SK-N-SH (cell line): Measurements from ENCODE around the gene HTR3E.

ENCODE experiments used
- ELF1 ChIP-seq: IDR thresholded peaks from 2 replicates; pipeline ENCODE4 v1.4.0; 2012
- EZH2phosphoT487 ChIP-seq: fragments of 200-600 bp; sonication (generic); IDR thresholded peaks from 2 replicates; pipeline ENCODE4 v1.6.1; 2017; ENCODE audit warnings: low read depth, mixed run types, mild to moderate bottlenecking, antibody characterized with exemption, moderate library complexity, borderline replicate concordance
- FOSL2 ChIP-seq: IDR thresholded peaks from 2 replicates; pipeline ENCODE4 v1.4.0; 2012; ENCODE audit warnings: low read depth, mild to moderate bottlenecking, moderate library complexity, borderline replicate concordance
- FOXM1 ChIP-seq: IDR thresholded peaks from 2 replicates; pipeline ENCODE4 v1.4.0; 2012; ENCODE audit warnings: low read depth, mild to moderate bottlenecking
- POLR2AphosphoS5 ChIP-seq: IDR thresholded peaks from 2 replicates; pipeline ENCODE4 v1.6.1; 2012; ENCODE audit warnings: low read depth, low read length
- RCOR1 ChIP-seq: fragments of 150-350 bp; IDR thresholded peaks from 2 replicates; pipeline ENCODE4 v1.6.1; 2017; ENCODE audit warnings: antibody characterized with exemption, low read length
- RFX5 ChIP-seq: IDR thresholded peaks from 2 replicates; pipeline ENCODE4 v1.6.1; 2012; ENCODE audit warnings: mild to moderate bottlenecking, improper control_type of control experiment, low read length
- TCF12 ChIP-seq: IDR thresholded peaks from 2 replicates; pipeline ENCODE4 v1.4.0; 2012
- TF ChIP-seq, protein P1 (sequence below): fragments of 200-600 bp; sonication (generic); IDR thresholded peaks from 2 replicates; pipeline ENCODE4 v1.6.1; 2017; ENCODE audit warnings: antibody characterized with exemption, mild to moderate bottlenecking, moderate library complexity
- TF ChIP-seq, protein P2 (sequence below): IDR thresholded peaks from 2 replicates; pipeline ENCODE4 v1.6.1; 2012; ENCODE audit warnings: mild to moderate bottlenecking, low read depth, low read length, moderate library complexity
- TF ChIP-seq, protein P3 (sequence below): fragments of 150-350 bp; IDR thresholded peaks from 2 replicates; pipeline ENCODE4 v1.6.1; 2017; ENCODE audit warnings: antibody characterized with exemption, low read length, low read depth, borderline replicate concordance

DNA sequence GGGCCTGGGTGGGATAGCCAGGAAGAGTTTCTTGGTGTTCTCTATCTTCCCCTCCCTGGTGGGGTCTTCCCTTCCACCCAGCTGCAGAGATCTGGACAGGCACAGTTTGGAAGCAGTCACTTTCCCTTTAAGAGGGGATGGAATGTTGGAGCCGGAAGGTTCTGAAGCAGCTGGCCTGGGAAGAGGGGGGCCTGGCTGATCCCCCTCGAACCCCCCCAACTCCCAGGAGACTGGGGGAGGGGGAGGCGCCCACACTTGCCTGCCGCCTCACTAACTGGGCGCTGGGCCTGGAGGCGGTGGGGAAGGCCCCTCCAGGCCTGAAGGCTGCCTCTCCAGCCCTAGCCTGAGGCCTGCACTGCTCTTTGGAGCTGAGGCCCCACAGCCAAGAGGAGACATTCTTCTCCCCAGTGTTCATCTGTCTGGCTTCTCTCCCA, 59.7 kb downstream of the HTR3E start:
- TF ChIP-seq RFX5 (no peak), TCF12 (peak; percentile 49), ELF1 (no peak), POLR2AphosphoS5 (no peak), FOSL2 (no peak), FOXM1 (no peak), EZH2phosphoT487 (no peak), RCOR1 (no peak)
- TF ChIP-seq, protein P1, sequence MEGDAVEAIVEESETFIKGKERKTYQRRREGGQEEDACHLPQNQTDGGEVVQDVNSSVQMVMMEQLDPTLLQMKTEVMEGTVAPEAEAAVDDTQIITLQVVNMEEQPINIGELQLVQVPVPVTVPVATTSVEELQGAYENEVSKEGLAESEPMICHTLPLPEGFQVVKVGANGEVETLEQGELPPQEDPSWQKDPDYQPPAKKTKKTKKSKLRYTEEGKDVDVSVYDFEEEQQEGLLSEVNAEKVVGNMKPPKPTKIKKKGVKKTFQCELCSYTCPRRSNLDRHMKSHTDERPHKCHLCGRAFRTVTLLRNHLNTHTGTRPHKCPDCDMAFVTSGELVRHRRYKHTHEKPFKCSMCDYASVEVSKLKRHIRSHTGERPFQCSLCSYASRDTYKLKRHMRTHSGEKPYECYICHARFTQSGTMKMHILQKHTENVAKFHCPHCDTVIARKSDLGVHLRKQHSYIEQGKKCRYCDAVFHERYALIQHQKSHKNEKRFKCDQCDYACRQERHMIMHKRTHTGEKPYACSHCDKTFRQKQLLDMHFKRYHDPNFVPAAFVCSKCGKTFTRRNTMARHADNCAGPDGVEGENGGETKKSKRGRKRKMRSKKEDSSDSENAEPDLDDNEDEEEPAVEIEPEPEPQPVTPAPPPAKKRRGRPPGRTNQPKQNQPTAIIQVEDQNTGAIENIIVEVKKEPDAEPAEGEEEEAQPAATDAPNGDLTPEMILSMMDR: no peak
- TF ChIP-seq, protein P2, sequence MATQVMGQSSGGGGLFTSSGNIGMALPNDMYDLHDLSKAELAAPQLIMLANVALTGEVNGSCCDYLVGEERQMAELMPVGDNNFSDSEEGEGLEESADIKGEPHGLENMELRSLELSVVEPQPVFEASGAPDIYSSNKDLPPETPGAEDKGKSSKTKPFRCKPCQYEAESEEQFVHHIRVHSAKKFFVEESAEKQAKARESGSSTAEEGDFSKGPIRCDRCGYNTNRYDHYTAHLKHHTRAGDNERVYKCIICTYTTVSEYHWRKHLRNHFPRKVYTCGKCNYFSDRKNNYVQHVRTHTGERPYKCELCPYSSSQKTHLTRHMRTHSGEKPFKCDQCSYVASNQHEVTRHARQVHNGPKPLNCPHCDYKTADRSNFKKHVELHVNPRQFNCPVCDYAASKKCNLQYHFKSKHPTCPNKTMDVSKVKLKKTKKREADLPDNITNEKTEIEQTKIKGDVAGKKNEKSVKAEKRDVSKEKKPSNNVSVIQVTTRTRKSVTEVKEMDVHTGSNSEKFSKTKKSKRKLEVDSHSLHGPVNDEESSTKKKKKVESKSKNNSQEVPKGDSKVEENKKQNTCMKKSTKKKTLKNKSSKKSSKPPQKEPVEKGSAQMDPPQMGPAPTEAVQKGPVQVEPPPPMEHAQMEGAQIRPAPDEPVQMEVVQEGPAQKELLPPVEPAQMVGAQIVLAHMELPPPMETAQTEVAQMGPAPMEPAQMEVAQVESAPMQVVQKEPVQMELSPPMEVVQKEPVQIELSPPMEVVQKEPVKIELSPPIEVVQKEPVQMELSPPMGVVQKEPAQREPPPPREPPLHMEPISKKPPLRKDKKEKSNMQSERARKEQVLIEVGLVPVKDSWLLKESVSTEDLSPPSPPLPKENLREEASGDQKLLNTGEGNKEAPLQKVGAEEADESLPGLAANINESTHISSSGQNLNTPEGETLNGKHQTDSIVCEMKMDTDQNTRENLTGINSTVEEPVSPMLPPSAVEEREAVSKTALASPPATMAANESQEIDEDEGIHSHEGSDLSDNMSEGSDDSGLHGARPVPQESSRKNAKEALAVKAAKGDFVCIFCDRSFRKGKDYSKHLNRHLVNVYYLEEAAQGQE: no peak
- TF ChIP-seq, protein P3, sequence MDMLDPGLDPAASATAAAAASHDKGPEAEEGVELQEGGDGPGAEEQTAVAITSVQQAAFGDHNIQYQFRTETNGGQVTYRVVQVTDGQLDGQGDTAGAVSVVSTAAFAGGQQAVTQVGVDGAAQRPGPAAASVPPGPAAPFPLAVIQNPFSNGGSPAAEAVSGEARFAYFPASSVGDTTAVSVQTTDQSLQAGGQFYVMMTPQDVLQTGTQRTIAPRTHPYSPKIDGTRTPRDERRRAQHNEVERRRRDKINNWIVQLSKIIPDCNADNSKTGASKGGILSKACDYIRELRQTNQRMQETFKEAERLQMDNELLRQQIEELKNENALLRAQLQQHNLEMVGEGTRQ: no peak
